Endothelial cell of umbilical vein (primary cell): ENCODE results near the gene PPM1E. TPM values are rescaled to one million over a fixed set of nuclear protein-coding genes. Genes with fewer than 3 reads are reported as not detected.

ENCODE experiments used
- BruUV-seq: library from RNA; stranded (reverse); fragments of 400-500 nt; replicated peaks from 2 replicates; lab custom pipeline; 2021; lab: Mats Ljungman, UMichigan
- CTCF ChIA-PET: fragments of 300-600, 350-600 bp; sonication (Branson Sonifier 250); formaldehyde crosslinking; loops from one replicate; lab custom pipeline; 2021; ENCODE audit warnings: antibody characterized with exemption, inconsistent platforms; lab: Charles Lee
- POLR2A ChIA-PET: fragments of 300-600, 350-600 bp; sonication (Branson Sonifier 250); formaldehyde crosslinking; loops from one replicate; lab custom pipeline; 2021; ENCODE audit warnings: antibody characterized with exemption, inconsistent platforms; lab: Charles Lee
- DNase-seq: peaks from one replicate; pipeline ENCODE4 v3.0.0-alpha.2; 2011; ENCODE audit warnings: low read depth, low spot score
- FAIRE-seq: peaks from 2 replicates; lab custom pipeline; 2011; peaks lifted over from hg19 to GRCh38; lab: Jason Lieb, UNC
- H2AFZ ChIP-seq: 2 replicates; pipeline ENCODE4 v1.6.0; 2012; ENCODE audit warnings: low read depth, low read length, control low read depth, inconsistent platforms
- H3K27ac ChIP-seq: 2 replicates; pipeline ENCODE4 v1.5.1; 2011; ENCODE audit warnings: low read depth, mild to moderate bottlenecking, control low read depth, low read length, moderate library complexity; ENCODE audit not compliant: insufficient read depth
- H3K27me3 ChIP-seq, 2 experiments: 2 replicates each; pipeline versions ENCODE4 v1.6.0 to v1.6.1; 2011; ENCODE audit warnings: low read length in 2 of 2, mixed read lengths in 1 of 2; ENCODE audit not compliant: control insufficient read depth in 2 of 2, insufficient read depth in 2 of 2
- H3K36me3 ChIP-seq, 2 experiments: 2 replicates in 1 of 2; 3 replicates in 1 of 2; pipeline ENCODE4 v1.5.1; 2011; ENCODE audit warnings: low read length in 2 of 2, mild to moderate bottlenecking in 1 of 2, moderate library complexity in 1 of 2; ENCODE audit not compliant: control insufficient read depth in 2 of 2, insufficient read depth in 2 of 2; ENCODE audit errors: extremely low read depth in 1 of 2
- H3K4me1 ChIP-seq: 3 replicates; pipeline ENCODE4 v1.5.1; 2011; ENCODE audit warnings: mild to moderate bottlenecking, low read length; ENCODE audit not compliant: control insufficient read depth, insufficient read depth; ENCODE audit errors: extremely low read depth
- H3K4me2 ChIP-seq: 2 replicates; pipeline ENCODE4 v1.6.1; 2011; ENCODE audit warnings: low read length, control low read depth, mixed read lengths; ENCODE audit not compliant: insufficient read depth
- H3K4me3 ChIP-seq, 3 experiments: fragments of 200-600 bp in 1 of 3; sonication (generic), shearing (Covaris generic) in 1 of 3; replicated peaks in 1 of 3; 2 replicates each; pipeline ENCODE4 v1.5.1; 2011 to 2016; ENCODE audit warnings: control low read depth in 3 of 3, low read length in 3 of 3, mild to moderate bottlenecking in 2 of 3, inconsistent platforms in 1 of 3, low read depth in 1 of 3, moderate library complexity in 1 of 3; ENCODE audit not compliant: insufficient read depth in 1 of 3
- H3K79me2 ChIP-seq: 2 replicates; pipeline ENCODE4 v1.6.0; 2012; ENCODE audit warnings: low read length, inconsistent platforms; ENCODE audit not compliant: control insufficient read depth, insufficient read depth
- H3K9ac ChIP-seq: replicated peaks from 2 replicates; pipeline ENCODE3; 2011; ENCODE audit warnings: low read length, control low read depth; ENCODE audit not compliant: insufficient read depth; ENCODE audit errors: extremely low read depth
- H3K9me1 ChIP-seq: replicated peaks from 3 replicates; pipeline ENCODE4 v1.6.0; 2011; ENCODE audit warnings: mild to moderate bottlenecking, low read length; ENCODE audit not compliant: control insufficient read depth, insufficient read depth; ENCODE audit errors: extremely low read depth
- H3K9me3 ChIP-seq: replicated peaks from 2 replicates; pipeline ENCODE4 v1.5.1; 2012; ENCODE audit warnings: low read length, inconsistent platforms; ENCODE audit not compliant: control insufficient read depth, insufficient read depth
- H4K20me1 ChIP-seq: replicated peaks from 2 replicates; pipeline ENCODE3; 2011; ENCODE audit warnings: mild to moderate bottlenecking, low read length; ENCODE audit not compliant: control insufficient read depth, insufficient read depth; ENCODE audit errors: extremely low read depth
- EZH2 ChIP-seq: IDR thresholded peaks from 2 replicates; pipeline ENCODE4 v1.6.1; 2012; ENCODE audit warnings: borderline replicate concordance, low read depth, mild to moderate bottlenecking, moderate library complexity, low read length, inconsistent platforms; ENCODE audit not compliant: severe bottlenecking
- FOS ChIP-seq: IDR thresholded peaks from 2 replicates; pipeline ENCODE4 v1.6.1; 2011; ENCODE audit warnings: mild to moderate bottlenecking, low read length, moderate library complexity, borderline replicate concordance; ENCODE audit not compliant: insufficient read depth
- JUN ChIP-seq: IDR thresholded peaks from 2 replicates; pipeline ENCODE4 v1.6.1; 2011; ENCODE audit warnings: borderline replicate concordance, low read depth; ENCODE audit not compliant: insufficient read length, insufficient read depth
- dilution Hi-C: fragments of 300-500 bp; cut with MboI; formaldehyde crosslinking; loops from one replicate; pipeline ENCODE4 v1.15.0; 2019; ENCODE audit warnings: low sequenced_read_pairs; ENCODE audit not compliant: extremely low pct_ligation_motif_present
- intact Hi-C: fragments of 100-400 bp; cut with micrococcal nuclease; formaldehyde crosslinking; loops from one replicate; pipeline ENCODE4 v1.10.0; 2022
- polyA plus RNA-seq, 4 experiments: library from polyadenylated mRNA; depleted of rRNA in 3 of 4; stranded (reverse) in 3 of 4; unstranded in 1 of 4; fragments of >200 nt; gene quantifications; 2 replicates each; pipeline versions ENCODE4 v1.2.1 to v1.2.3, GENCODE V29; 2011 to 2012; ENCODE audit warnings: missing spikeins in 1 of 4
- total RNA-seq: library from RNA; stranded (reverse); gene quantifications from 2 replicates; pipeline ENCODE4 v1.2.3, GENCODE V29; 2021

PPM1E gene
- total and polyA plus RNA-seq, 2 donors (not counting 3 experiments of a cell fraction or from before 2014, with no cell fraction given), result 0.01 TPM; not detected in 1

DNA sequence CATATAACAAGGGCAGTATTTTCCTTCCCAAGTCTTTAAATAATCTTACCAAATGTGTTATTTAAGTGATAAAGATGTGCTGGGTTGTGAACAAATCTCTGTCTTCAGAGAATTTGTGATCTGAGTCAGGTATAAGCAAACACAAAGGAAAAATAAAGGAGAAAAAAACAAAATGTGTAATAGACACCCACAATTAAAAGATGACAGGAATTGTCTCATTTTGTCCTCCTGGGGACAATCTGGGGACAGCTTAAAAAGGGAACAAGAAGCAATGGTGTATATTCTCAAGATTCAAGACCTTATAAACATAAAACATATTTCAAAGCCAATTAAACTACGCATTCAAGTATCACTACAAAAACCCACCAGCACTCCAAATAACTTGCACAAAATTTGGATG, 243.8 kb downstream of the PPM1E start:
- ChIA-PET POLR2A (no interaction called here), CTCF (interaction anchor here (3.7 kb wide), 1 partner anchor 288 kb away, joined by 13 read pairs; no protein-coding TSS in a partner anchor)
- Histone ChIP-seq H3K4me2 (no peak overlapping the region), H3K4me1 (peaks cover 32% of the 10 kb centered on the region), H3K36me3 (peaks cover 2 to 3% of the 10 kb centered on the region in 2 experiments), H3K9ac (no peak overlapping the region), H3K9me3 (no peaks in the 10 kb centered on the region), H3K27ac (no peak overlapping the region), H3K4me3 (no peak overlapping the region), H3K9me1 (no peaks in the 10 kb centered on the region), H4K20me1 (no peaks in the 10 kb centered on the region), H3K27me3 (no peaks in the 10 kb centered on the region), H3K79me2 (no peaks in the 10 kb centered on the region), H2AFZ (no peak overlapping the region)
- DNase-seq (no peak), FAIRE-seq (no peak)
- BruUV-seq, result no TSS peak
- intact Hi-C loops (no loop called here), dilution Hi-C loops (no loop called here)
- TF ChIP-seq JUN (no peak), FOS (no peak)

DNA sequence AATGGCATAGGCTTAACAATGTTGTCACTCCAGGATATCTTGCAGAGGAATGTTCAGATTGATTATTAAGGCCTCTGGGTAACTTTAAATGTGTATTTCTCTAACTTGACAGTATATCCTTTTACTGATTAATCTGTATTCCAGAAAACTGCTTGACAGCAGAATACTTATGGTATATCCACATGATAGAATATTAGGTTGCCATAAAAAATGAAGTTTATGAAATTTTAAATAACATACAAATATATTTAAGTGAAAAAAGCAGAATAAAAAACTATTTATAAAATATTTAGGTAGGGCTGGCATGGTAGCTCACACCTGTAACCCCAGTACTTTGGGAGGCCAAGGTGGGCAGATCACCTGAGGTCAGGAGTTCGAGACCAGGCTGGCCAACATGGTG, 244.4 kb downstream of the PPM1E start:
- DNase-seq (no peak), FAIRE-seq (no peak)
- no TSS peak for BruUV-seq
- Histone ChIP-seq H3K27me3 (no peaks in the 10 kb centered on the region), H3K9me1 (no peaks in the 10 kb centered on the region), H3K4me2 (no peak overlapping the region), H4K20me1 (no peaks in the 10 kb centered on the region), H2AFZ (no peak overlapping the region), H3K79me2 (no peaks in the 10 kb centered on the region), H3K9me3 (no peaks in the 10 kb centered on the region), H3K4me1 (peaks cover 35% of the 10 kb centered on the region), H3K9ac (no peak overlapping the region), H3K27ac (no peak overlapping the region), H3K36me3 (peaks cover 2 to 3% of the 10 kb centered on the region in 2 experiments), H3K4me3 (no peak overlapping the region)
- dilution Hi-C loops (no loop called here), intact Hi-C loops (no loop called here)
- no peak for TF ChIP-seq EZH2
- ChIA-PET POLR2A (no interaction called here), CTCF (interaction anchor here (0.7 kb wide), 1 partner anchor 481 kb away, joined by 3 read pairs; no protein-coding TSS in a partner anchor)
